Motor neuron (in vitro differentiated cells): ENCODE results near the gene MFN1. TPM values are rescaled to one million over a fixed set of nuclear protein-coding genes. Genes with fewer than 3 reads are reported as not detected.

ENCODE experiments used
- ATAC-seq, 8 experiments: fragments of 200-7000 bp; cut with Tn5 transposase; replicated peaks in 6 of 8; 2 replicates each; pipeline ENCODE4 v1.8.0; 2021; ENCODE audit warnings: mild to moderate bottlenecking in 8 of 8, moderate library complexity in 8 of 8
- H3K27ac ChIP-seq, 2 donors: fragments of 250-450 bp; sonication (Bioruptor Pico); 2 replicates each; pipeline ENCODE4 v1.9.0; 2021; ENCODE audit warnings: antibody characterized with exemption in 2 of 2, mild to moderate bottlenecking in 2 of 2, moderate library complexity in 1 of 2
- H3K4me1 ChIP-seq, 2 donors: fragments of 250-450 bp; sonication (Bioruptor Pico); replicated peaks in 1 of 2; 2 replicates each; pipeline ENCODE4 v1.6.1; 2021; ENCODE audit warnings: antibody characterized with exemption in 2 of 2, mild to moderate bottlenecking in 2 of 2, moderate library complexity in 1 of 2
- H3K4me3 ChIP-seq, 5 donors: fragments of 250-450 bp; sonication (Bioruptor Pico); 2 replicates each; pipeline ENCODE4 v1.9.0; 2021; ENCODE audit warnings: antibody characterized with exemption in 5 of 5, mild to moderate bottlenecking in 5 of 5, moderate library complexity in 4 of 5
- WGBS, 10 experiments: fragments of 450-650 bp; shearing (Covaris generic); methylation state at CpG; one replicate each; pipeline ENCODE4 v1.0.0; 2022; 5-methylcytosine and 5-hydroxymethylcytosine counted together
- in situ Hi-C, 9 experiments: fragments of 400-800 bp; cut with MboI; loops; one replicate each; pipeline ENCODE4 v1.15.0; 2021; ENCODE audit warnings: low sequenced_read_pairs in 9 of 9, low pct_unique_long_range_greater_than_20kb in 2 of 9; ENCODE audit not compliant: unreplicated experiment in 9 of 9
- total RNA-seq, 8 experiments: library from RNA; unstranded; fragments of 300-600 nt; gene quantifications; 2 replicates each; pipeline versions ENCODE4 v1.2.3 to v1.2.4, GENCODE V29; 2022

MFN1 gene
- total RNA-seq, 8 experiments from 2014 or later = 19.2 to 44.2 (median 36.3) TPM

DNA sequence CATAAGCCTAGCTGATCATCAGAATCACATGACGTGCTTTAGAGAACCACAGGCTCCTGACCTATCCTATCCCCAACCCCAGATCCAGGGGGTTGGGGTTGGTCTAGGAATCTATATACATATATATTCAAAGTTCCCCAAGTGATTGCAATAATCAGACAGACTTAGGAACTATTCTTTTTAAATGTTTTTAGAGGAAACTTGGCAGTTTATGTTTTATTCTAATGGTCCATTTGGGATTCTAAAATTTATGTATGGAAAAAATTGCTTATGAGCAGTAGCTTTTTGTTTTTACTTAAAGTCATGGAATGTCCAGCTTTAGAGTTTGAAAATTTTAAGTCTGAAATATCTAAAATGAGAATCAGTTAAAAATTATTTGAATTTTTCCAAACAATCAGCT is 22.1 kb downstream of the MFN1 start:
- in situ Hi-C loops = no loop called here
- Histone ChIP-seq H3K4me3 (no peak overlapping the region), H3K4me1 (no peaks in the 10 kb centered on the region), H3K27ac (no peak overlapping the region)
- ATAC-seq = no peak
- WGBS, 10 experiments = 100% methylated on average over 1 of the region's 1 CpG; no CpG with 5 or more reads in 5 of the 10 experiments

DNA sequence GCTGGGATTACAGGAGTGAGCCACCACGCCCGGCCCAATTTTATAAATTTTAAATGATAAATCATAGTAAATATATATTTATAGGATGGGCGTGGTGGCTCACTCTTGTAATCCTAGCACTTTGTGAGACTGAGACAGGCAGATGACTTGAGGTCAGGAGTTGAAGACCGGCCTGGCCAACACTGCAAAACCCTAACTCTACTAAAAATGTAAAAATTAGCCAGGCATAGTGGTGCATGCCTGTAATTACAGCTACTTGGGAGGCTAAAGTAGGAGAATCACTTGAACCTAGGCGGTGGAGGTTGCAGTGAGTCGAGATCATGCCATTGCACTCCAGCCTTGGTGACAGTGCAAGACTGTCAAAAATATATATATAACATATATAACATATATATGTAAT is 26.4 kb downstream of the MFN1 start:
- no peak for ATAC-seq
- Histone ChIP-seq H3K4me3 (no peak overlapping the region), H3K27ac (no peak overlapping the region), H3K4me1 (no peaks in the 10 kb centered on the region)
- in situ Hi-C loops = no loop called here
- 60 to 100% (median 95%) methylated on average over 1 to 4 of the region's 6 CpGs; no CpG with 5 or more reads in 5 of the 10 experiments for WGBS, 10 experiments

DNA sequence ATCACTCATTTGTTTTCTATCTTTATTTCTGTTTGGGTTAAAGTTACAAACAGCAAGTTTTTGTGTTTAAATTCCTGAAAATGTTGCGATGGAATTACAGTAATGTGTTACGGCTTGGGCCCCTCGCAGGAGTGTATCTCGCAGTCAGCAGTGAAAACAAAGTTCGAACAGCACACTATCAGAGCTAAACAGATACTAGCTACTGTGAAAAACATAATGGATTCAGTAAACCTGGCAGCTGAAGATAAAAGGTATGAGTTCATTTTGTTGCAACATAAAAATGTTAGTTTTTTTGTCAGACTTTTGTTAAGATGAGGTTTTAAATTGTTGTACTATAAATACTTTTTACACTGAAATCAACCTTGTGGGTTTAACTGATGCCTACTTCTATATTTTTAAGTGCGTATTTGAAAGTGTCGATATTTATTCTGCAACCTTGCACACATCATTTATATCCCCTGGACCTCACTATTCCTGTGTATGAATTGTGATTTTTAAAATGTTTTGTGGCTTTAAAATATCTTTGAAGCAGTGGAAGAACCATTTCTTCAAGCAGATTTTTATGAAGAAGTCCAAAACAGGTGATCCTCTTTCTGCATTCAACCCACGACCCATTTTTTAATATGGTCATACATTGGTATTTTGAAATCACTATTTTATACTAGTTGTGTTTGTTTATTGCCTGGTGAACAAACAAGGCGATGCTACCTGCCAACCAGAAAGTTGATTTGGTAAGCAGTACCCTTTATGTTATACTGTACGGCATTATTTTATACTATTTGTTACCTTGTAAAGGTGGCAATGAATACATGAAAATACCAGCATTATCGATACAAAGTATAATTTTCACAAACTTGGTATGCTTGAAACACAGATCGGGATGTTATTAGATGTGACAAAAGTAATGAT is 27.8 kb downstream of the MFN1 start:
- Histone ChIP-seq H3K27ac (no peak overlapping the region), H3K4me3 (no peak overlapping the region), H3K4me1 (no peaks in the 10 kb centered on the region)
- 84 to 97% (median 91%) methylated on average over 3 to 12 of the region's 12 CpGs for WGBS, 10 experiments
- in situ Hi-C loops = no loop called here
- no peak for ATAC-seq

DNA sequence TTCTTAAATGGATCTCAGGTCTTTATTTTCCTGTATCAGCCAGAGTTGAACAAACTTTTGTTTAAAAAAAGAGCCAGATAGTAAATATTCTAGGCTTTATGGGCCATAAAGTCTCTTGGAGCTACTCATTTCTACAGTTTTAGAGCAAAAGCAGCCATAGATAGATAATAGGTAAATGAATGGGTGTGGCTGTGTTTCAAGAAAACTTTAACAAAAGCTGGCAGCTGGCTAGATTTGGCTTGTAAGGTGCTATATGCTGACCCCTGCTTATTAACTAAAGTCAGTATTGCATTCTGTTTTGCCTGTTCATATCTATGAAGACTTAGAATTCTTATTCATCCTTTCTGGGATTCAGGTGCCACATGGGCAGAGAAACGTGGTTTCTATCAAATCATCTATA is 29.0 kb downstream of the MFN1 start:
- 78 to 100% (median 90%) methylated on average over 1 of the region's 1 CpG; no CpG with 5 or more reads in 4 of the 10 experiments for WGBS, 10 experiments
- no peak overlapping the region for H3K4me3 ChIP-seq
- H3K4me1 ChIP-seq = no peaks in the 10 kb centered on the region
- no peak for ATAC-seq
- in situ Hi-C loops = no loop called here
- H3K27ac ChIP-seq = no peak overlapping the region

DNA sequence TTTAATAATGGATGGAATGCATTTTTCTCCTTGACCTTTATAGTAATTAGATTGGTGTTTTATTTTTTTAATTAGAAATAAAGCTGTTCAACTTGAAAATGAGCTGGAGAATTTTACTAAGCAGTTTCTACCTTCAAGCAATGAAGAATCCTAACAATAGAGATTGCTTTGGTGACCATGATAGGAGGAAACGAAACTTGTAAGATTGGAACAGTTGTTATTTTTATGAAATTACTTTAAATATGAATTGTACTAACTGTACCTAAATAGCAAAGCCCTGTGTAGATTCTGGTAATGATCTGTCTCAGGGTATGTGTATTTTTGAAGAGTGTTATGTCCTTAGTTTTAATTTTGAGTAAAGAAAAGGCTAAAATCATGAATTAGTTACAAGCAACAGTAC is 44.4 kb downstream of the MFN1 start:
- 71 to 100% (median 87%) methylated on average over 1 of the region's 1 CpG; no CpG with 5 or more reads in 4 of the 10 experiments for WGBS, 10 experiments
- in situ Hi-C loops = no loop called here
- H3K4me1 ChIP-seq = no peaks in the 10 kb centered on the region
- no peak overlapping the region for H3K4me3 ChIP-seq
- H3K27ac ChIP-seq = no peak overlapping the region
- no peak for ATAC-seq

DNA sequence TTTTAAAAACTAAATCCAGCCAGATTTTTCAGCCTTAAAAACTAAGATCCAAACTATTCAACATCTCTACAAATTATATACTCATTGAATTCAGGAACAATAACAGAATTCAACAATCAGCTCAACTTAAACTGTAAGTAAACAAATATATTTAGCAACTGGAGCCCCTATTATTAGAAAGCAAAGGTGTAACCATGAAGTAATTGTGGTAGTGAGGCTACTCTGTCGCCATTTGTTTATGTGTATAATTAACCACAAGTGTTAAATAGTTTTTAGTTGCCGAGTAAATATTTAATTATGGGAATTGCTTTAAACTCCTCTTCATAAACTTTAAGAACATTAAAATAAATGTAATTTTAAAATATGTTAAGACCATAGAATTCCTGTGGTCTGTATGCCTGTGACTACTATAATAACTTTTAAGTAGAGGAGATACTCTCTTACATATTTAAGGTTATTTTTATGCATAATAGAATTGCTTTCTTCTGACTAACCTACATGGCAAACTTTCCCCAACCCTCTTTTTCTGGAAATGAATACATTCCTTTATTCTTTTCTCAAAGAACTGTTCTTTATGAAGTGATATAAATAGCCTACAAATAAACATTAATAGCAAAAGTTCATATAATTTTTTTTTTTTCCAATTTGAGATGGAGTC is 51.2 kb downstream of the MFN1 start:
- Histone ChIP-seq H3K4me1 (no peaks in the 10 kb centered on the region), H3K27ac (no peak overlapping the region), H3K4me3 (no peak overlapping the region)
- WGBS, 10 experiments = 10 to 100% (median 92%) methylated on average over 1 to 2 of the region's 2 CpGs
- in situ Hi-C loops = no loop called here
- ATAC-seq = peak in 2 of 8 experiments; percentile 53 to 88

DNA sequence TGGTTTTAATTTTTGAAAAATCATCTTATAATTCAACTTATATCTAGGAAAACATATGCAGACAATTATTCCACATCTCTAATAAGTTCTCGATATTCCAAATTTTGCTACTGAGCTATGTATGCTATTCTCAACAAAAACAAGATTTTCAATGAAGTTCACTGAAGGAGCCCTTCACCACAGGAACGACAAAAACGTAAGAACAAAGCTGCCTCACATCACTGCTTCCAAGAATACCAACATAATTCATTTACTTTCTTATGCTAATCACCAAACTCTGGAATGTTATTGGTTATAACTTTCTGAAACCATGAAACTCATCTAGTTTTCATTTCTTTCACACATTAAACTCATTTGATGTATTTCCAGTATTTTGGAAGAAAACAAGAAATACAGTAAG is 54.1 kb downstream of the MFN1 start:
- ATAC-seq = no peak
- in situ Hi-C loops = loop anchor here in 2 of 9 experiments (25.0 kb wide), 1 partner anchor 161 kb away; the partner anchor contains the start of gene ACTL6A (in 2 of the 2)
- H3K27ac ChIP-seq = no peak overlapping the region
- WGBS, 10 experiments = 30 to 84% (median 60%) methylated on average over 1 to 3 of the region's 3 CpGs
- H3K4me3 ChIP-seq = no peak overlapping the region
- H3K4me1 ChIP-seq = no peaks in the 10 kb centered on the region

DNA sequence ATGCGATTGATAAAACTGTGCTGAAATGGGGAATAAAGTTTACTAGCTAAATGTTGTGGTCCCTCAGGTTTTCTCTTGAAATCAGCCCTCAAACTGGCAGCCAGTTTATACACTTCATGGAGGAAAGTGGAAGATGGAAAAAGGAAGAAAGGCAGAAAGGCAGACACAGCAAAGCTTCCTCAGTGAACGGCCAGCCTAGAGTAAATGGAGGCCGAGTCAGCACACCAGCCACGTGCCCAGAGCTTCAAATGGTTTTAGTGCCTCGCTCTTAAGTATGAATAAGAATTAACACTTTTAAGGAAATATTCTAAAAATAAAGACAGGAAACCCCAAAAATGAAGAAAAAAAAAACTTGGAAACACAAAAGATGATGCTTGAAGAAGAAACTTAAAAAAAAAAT is 55.5 kb downstream of the MFN1 start:
- no peak for ATAC-seq
- Histone ChIP-seq H3K4me1 (no peaks in the 10 kb centered on the region), H3K4me3 (no peak overlapping the region), H3K27ac (no peak overlapping the region)
- WGBS, 10 experiments = 73 to 95% (median 80%) methylated on average over 3 to 5 of the region's 5 CpGs; no CpG with 5 or more reads in 1 of the 10 experiments
- in situ Hi-C loops = loop anchor here in 2 of 9 experiments (25.0 kb wide), 1 partner anchor 159 kb away; the partner anchor contains the start of gene ACTL6A (in 2 of the 2)

DNA sequence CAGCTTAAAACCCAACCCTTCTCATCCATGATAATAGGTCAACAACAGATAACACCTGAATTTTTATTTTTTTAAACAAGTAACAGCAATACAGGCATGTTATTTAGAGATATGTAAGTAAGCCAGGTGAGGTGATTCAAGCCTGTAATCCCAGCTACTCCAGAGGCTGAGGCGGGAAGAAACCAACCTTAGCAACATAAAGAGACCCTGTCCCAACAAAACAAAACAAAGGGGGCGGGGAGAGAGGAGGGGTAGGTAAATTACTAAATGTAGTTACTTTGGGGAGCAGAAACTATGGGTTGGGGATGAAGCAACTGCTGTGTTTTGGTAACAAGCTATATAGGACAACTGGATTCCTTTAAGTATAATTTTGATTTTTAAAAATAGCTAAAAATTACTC is 56.8 kb downstream of the MFN1 start:
- WGBS, 10 experiments = 80 to 100% (median 100%) methylated on average over 1 to 2 of the region's 2 CpGs; no CpG with 5 or more reads in 5 of the 10 experiments
- ATAC-seq = no peak
- in situ Hi-C loops = loop anchor here in 2 of 9 experiments (25.0 kb wide), 1 partner anchor 158 kb away; the partner anchor contains the start of gene ACTL6A (in 2 of the 2)
- Histone ChIP-seq H3K4me3 (no peak overlapping the region), H3K4me1 (no peaks in the 10 kb centered on the region), H3K27ac (no peak overlapping the region)

DNA sequence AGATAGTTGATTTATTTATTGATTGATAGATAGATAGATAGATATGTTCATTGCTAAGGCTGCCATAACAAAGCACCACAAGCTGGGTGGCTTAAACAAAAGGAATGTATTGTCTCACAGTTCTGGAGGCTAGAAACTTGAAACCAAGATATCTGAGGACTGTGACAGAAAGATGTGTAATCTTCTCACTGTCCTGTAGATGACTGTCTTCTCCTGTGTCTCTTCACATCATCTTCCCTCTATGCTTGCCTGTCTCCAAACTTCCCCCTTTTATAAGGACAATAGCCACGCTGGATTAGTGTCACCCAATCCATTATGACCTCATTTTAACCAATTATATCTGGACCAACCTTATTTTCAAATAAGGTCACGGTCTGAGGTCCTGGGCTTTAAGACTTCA is 62.8 kb downstream of the MFN1 start:
- Histone ChIP-seq H3K27ac (no peak overlapping the region), H3K4me3 (no peak overlapping the region), H3K4me1 (no peaks in the 10 kb centered on the region)
- WGBS, 10 experiments = 90 to 100% (median 94%) methylated on average over 1 to 2 of the region's 2 CpGs; no CpG with 5 or more reads in 2 of the 10 experiments
- ATAC-seq = peak in 3 of 8 experiments; percentile 33 to 46 (median 41)
- in situ Hi-C loops = loop anchor here in 2 of 9 experiments (25.0 kb wide), 1 partner anchor 152 kb away; the partner anchor contains the start of gene ACTL6A (in 2 of the 2)

DNA sequence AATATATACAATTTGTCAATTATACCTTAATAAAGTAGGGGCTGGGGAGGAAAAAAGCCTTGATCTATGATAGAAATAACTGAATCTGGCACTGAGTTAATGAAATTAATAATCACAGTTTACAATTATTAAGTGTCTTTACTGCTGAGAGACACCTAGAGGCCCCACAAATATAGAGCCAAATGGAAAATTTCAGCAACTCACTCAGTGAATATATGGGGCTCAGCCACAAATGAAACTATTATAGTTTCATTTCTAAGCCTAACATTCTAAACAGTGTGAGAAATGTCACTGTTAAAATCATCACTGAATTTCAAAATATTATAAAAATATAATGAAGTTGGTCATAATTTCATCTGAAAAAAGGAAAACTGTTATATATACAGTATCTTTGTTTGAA is 63.5 kb downstream of the MFN1 start:
- no peak for ATAC-seq

DNA sequence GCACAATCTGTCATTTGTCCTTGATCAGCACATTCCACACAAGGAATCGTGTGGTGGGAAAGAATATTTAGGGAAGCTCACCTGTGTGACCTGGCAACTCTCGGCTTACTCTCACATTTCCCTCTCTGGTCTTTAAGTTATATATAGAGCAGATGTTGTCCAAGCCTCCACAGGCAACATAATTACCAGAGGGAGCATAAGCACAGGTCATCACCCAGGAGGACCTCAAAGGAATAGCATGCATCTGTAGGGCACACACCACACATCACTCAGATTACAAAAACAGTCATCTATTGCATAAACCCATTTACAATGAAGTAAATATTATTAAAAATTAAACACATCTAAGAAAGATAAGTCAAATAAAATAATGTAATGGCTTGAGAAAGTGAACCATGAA is 67.3 kb downstream of the MFN1 start:
- H3K27ac ChIP-seq = no peak overlapping the region
- ATAC-seq = no peak
- H3K4me3 ChIP-seq = no peak overlapping the region
- H3K4me1 ChIP-seq = no peaks in the 10 kb centered on the region
- WGBS, 10 experiments = 94 to 100% (median 100%) methylated on average over 1 to 2 of the region's 2 CpGs; no CpG with 5 or more reads in 3 of the 10 experiments
- in situ Hi-C loops = loop anchor here in 2 of 9 experiments (25.0 kb wide), 1 partner anchor 147 kb away; the partner anchor contains the start of gene ACTL6A (in 2 of the 2)

More for the DNA sequence above, 63.5 kb downstream of the MFN1 start:
- H3K4me3 ChIP-seq = no peak overlapping the region
- H3K27ac ChIP-seq = no peak overlapping the region
- no peaks in the 10 kb centered on the region for H3K4me1 ChIP-seq
- in situ Hi-C loops = loop anchor here in 2 of 9 experiments (25.0 kb wide), 1 partner anchor 151 kb away; the partner anchor contains the start of gene ACTL6A (in 2 of the 2)

DNA sequence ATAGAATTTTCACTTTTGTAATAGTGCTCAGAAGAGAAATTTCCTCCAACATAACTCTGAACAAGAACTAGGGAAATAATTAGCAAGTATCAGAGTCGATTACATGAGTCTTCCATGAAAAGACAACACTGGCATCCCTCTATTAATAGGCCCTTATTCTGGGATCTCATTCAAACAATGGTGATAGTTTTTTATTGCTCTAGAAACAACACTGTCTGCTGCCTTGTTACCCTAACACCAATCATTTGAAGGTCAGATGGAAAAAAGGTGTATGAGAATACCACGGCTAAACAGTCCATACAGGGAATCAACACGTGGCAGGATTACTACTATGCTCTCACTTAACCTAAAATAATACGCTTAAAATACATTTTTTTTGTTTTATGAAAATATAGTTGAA is 67.9 kb downstream of the MFN1 start:
- Histone ChIP-seq H3K4me1 (no peaks in the 10 kb centered on the region), H3K4me3 (no peak overlapping the region), H3K27ac (no peak overlapping the region)
- in situ Hi-C loops = loop anchor here in 2 of 9 experiments (25.0 kb wide), 1 partner anchor 147 kb away; the partner anchor contains the start of gene ACTL6A (in 2 of the 2)
- ATAC-seq = no peak
- 81 to 100% (median 94%) methylated on average over 2 to 4 of the region's 4 CpGs for WGBS, 10 experiments
